NCI-H2081 (cell line): ENCODE results near the gene TMED4.
"Not testable (repeated sequence)": the region's sequence is repeated elsewhere in the genome, so short reads cannot be mapped to it uniquely, and the experiment has no call there.

ENCODE experiments used
- DNase-seq, 2 experiments: peaks; one replicate each; lab custom pipeline; 2025; lab: John Stamatoyannopoulos, UW

The TMED4 gene

GRCh38 chr7:44568771-44569560, 13.1 kb downstream of the TMED4 start:
- no peak for DNase-seq

GRCh38 chr7:44567884-44568283, 14.1 kb downstream of the TMED4 start:
- DNase-seq: no peak

- no peak for DNase-seq
Observed at GRCh38 chr7:44566680-44567079, 15.4 kb downstream of the TMED4 start.

- DNase-seq: no peak
Observed at GRCh38 chr7:44565795-44566559, 16.1 kb downstream of the TMED4 start.

- peak; percentile 51 to 64 for DNase-seq
Observed at GRCh38 chr7:44565097-44565794, 16.8 kb downstream of the TMED4 start.

GRCh38 chr7:44564606-44565005, 17.4 kb downstream of the TMED4 start:
- no peak for DNase-seq

GRCh38 chr7:44563171-44563679, 18.8 kb downstream of the TMED4 start:
- no peak for DNase-seq

- not testable (repeated sequence) for DNase-seq
Observed at GRCh38 chr7:44562622-44562962, 19.4 kb downstream of the TMED4 start.

GRCh38 chr7:44561962-44562621, 19.9 kb downstream of the TMED4 start:
- DNase-seq: no peak

GRCh38 chr7:44561481-44561880, 20.6 kb downstream of the TMED4 start:
- DNase-seq: no peak

- DNase-seq: no peak
Observed at GRCh38 chr7:44559485-44559884, 22.5 kb downstream of the TMED4 start.

GRCh38 chr7:44557485-44557884, 24.5 kb downstream of the TMED4 start:
- DNase-seq: no peak

GRCh38 chr7:44555350-44555749, 26.7 kb downstream of the TMED4 start:
- no peak for DNase-seq

- not testable (repeated sequence) for DNase-seq
Observed at GRCh38 chr7:44552473-44553005, 29.5 kb downstream of the TMED4 start.

GRCh38 chr7:44549457-44549856, 32.6 kb downstream of the TMED4 start:
- no peak for DNase-seq

- DNase-seq: no peak
Observed at GRCh38 chr7:44548893-44549292, 33.1 kb downstream of the TMED4 start.

- no peak for DNase-seq
Observed at GRCh38 chr7:44547536-44548231, 34.3 kb downstream of the TMED4 start.

GRCh38 chr7:44541876-44542610, 40.0 kb downstream of the TMED4 start:
- DNase-seq: no peak

- DNase-seq: no peak
Observed at GRCh38 chr7:44541028-44541869, 40.8 kb downstream of the TMED4 start, which contains the start of gene NPC1L1. Gene NPC1L1, minus strand, starts transcription at chr7:44541330. Its CDS starts 71 bp downstream, at chr7:44541259.
